NOMO-1 (cell line): ENCODE data around the gene TTF2.

ENCODE experiments used
- DNase-seq, 2 experiments: peaks; one replicate each; lab custom pipeline; 2025; ENCODE audit not compliant: unreplicated experiment in 2 of 2; lab: John Stamatoyannopoulos, UW

Gene TTF2

GRCh38 chr1:117045644-117046043 lies 14.5 kb upstream of the TTF2 start:
- no peak for DNase-seq

- DNase-seq, result no peak
These were observed 13.3 kb upstream of the TTF2 start for GRCh38 chr1:117046781-117047180.

GRCh38 chr1:117047271-117047670 lies 12.9 kb upstream of the TTF2 start:
- DNase-seq, result no peak

GRCh38 chr1:117049857-117050256 lies 10.3 kb upstream of the TTF2 start:
- DNase-seq, result no peak

GRCh38 chr1:117051224-117052064 lies 8.7 kb upstream of the TTF2 start:
- peak; percentile 36 to 59 for DNase-seq

GRCh38 chr1:117054068-117054467 lies 6.1 kb upstream of the TTF2 start:
- no peak for DNase-seq

GRCh38 chr1:117058810-117059209 lies 1.3 kb upstream of the TTF2 start:
- no peak for DNase-seq

GRCh38 chr1:117059334-117059677 lies 820 bp upstream of the TTF2 start:
- peak; percentile 59 to 61 for DNase-seq

- DNase-seq, result no peak
These were observed 553 bp downstream of the TTF2 start for GRCh38 chr1:117060441-117061317.

GRCh38 chr1:117061986-117062415 lies 1.9 kb downstream of the TTF2 start:
- no peak for DNase-seq

GRCh38 chr1:117066367-117066766 lies 6.2 kb downstream of the TTF2 start:
- DNase-seq, result no peak

- peak; percentile 5 to 24 for DNase-seq
These were observed 7.6 kb downstream of the TTF2 start for GRCh38 chr1:117067533-117068370.

GRCh38 chr1:117068580-117068979 lies 8.5 kb downstream of the TTF2 start:
- no peak for DNase-seq

- no peak for DNase-seq
These were observed 9.2 kb downstream of the TTF2 start for GRCh38 chr1:117069220-117069844.

- DNase-seq, result no peak
These were observed 10.0 kb downstream of the TTF2 start for GRCh38 chr1:117070124-117070523.

- no peak for DNase-seq
These were observed 16.5 kb downstream of the TTF2 start for GRCh38 chr1:117076648-117077047.

GRCh38 chr1:117077267-117077666 lies 17.1 kb downstream of the TTF2 start:
- no peak for DNase-seq

- DNase-seq, result no peak
These were observed 19.6 kb downstream of the TTF2 start for GRCh38 chr1:117079737-117080136.

GRCh38 chr1:117084231-117084630 lies 24.1 kb downstream of the TTF2 start:
- no peak for DNase-seq

GRCh38 chr1:117087686-117088085 lies 27.6 kb downstream of the TTF2 start:
- no peak for DNase-seq
